Measurements from ENCODE around the gene ATXN7L3. TPM values are rescaled to one million over a fixed set of nuclear protein-coding genes. Genes with fewer than 3 reads are reported as not detected.

ATXN7L3 gene
- total and polyA plus RNA-seq, 2 donors (not counting 3 experiments of a cell fraction or from before 2014, with no cell fraction given), result 61.3 to 82.5 TPM

DNA sequence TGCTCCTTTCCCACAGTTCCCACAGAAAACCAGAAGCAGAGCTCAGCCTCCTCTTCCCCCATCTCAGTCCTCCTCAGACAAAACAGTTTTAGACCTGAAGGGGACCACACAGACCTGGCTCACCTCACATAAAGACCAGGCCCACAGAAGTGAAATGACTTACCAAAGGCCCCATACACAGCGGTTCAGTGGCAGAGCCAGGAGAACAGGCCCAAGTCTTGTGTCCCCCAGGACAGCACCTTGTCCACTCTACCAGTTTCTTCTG is 14.5 kb upstream of the ATXN7L3 start:
- Histone ChIP-seq H3K4me2 (ENCODE audit: insufficient read depth, low read length) (no peak overlapping the region), H3K27ac (ENCODE audit: insufficient read depth, low read depth, low read length) (no peak overlapping the region), H3K27me3 (ENCODE audit: control insufficient read depth in 2 of 2, insufficient read depth in 2 of 2, low read length in 2 of 2) (no peaks in the 10 kb centered on the region), H3K36me3 (ENCODE audit: control insufficient read depth in 2 of 2, extremely low read depth in 1 of 2, insufficient read depth in 2 of 2, low read length in 2 of 2) (peaks cover 27 to 44% of the 10 kb centered on the region in 2 experiments), H3K9me1 (replicated peaks; ENCODE audit: control insufficient read depth, extremely low read depth, insufficient read depth, low read length) (no peaks in the 10 kb centered on the region), H2AFZ (ENCODE audit: low read depth, low read length) (no peak overlapping the region), H3K4me1 (ENCODE audit: control insufficient read depth, extremely low read depth, insufficient read depth, low read length) (peaks cover 17% of the 10 kb centered on the region), H3K9ac (replicated peaks; ENCODE audit: extremely low read depth, insufficient read depth, low read length) (no peak overlapping the region), H3K79me2 (ENCODE audit: control insufficient read depth, insufficient read depth, low read length) (peaks cover 19% of the 10 kb centered on the region), H3K4me3 (replicated peaks in 1 of 3; ENCODE audit: insufficient read depth in 1 of 3, low read depth in 1 of 3, low read length in 3 of 3) (no peak overlapping the region), H4K20me1 (replicated peaks; ENCODE audit: control insufficient read depth, extremely low read depth, insufficient read depth, low read length) (no peaks in the 10 kb centered on the region), H3K9me3 (replicated peaks; ENCODE audit: control insufficient read depth, insufficient read depth, low read length) (no peaks in the 10 kb centered on the region)
- FAIRE-seq (no peak), DNase-seq (ENCODE audit: low read depth, low spot score) (no peak)
- TF ChIP-seq JUN (IDR thresholded peaks at IDR 0.05; ENCODE audit: borderline replicate concordance, insufficient read depth, insufficient read length, low read depth) (no peak), POLR2AphosphoS5 (IDR thresholded peaks at IDR 0.05; ENCODE audit: insufficient read depth, low read depth, low read length) (no peak), MYC (IDR thresholded peaks at IDR 0.05; ENCODE audit: low read depth, low read length) (no peak), FOS (IDR thresholded peaks at IDR 0.05; ENCODE audit: borderline replicate concordance, insufficient read depth, low read length) (no peak), EZH2 (IDR thresholded peaks at IDR 0.05; ENCODE audit: borderline replicate concordance, low read depth, low read length, severe bottlenecking) (no peak), GATA2 (IDR thresholded peaks at IDR 0.05; ENCODE audit: insufficient read depth, insufficient read length, low read depth, low read length) (no peak), POLR2A (IDR thresholded peaks at IDR 0.05; ENCODE audit: low read depth, low read length) (no peak)
- TF ChIP-seq, protein P1, sequence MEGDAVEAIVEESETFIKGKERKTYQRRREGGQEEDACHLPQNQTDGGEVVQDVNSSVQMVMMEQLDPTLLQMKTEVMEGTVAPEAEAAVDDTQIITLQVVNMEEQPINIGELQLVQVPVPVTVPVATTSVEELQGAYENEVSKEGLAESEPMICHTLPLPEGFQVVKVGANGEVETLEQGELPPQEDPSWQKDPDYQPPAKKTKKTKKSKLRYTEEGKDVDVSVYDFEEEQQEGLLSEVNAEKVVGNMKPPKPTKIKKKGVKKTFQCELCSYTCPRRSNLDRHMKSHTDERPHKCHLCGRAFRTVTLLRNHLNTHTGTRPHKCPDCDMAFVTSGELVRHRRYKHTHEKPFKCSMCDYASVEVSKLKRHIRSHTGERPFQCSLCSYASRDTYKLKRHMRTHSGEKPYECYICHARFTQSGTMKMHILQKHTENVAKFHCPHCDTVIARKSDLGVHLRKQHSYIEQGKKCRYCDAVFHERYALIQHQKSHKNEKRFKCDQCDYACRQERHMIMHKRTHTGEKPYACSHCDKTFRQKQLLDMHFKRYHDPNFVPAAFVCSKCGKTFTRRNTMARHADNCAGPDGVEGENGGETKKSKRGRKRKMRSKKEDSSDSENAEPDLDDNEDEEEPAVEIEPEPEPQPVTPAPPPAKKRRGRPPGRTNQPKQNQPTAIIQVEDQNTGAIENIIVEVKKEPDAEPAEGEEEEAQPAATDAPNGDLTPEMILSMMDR (IDR thresholded peaks at IDR 0.05; ENCODE audit: extremely low read depth in 1 of 2, insufficient read depth in 1 of 2, low read depth in 1 of 2, low read length in 2 of 2), result no peak
- TF ChIP-seq, protein P2, sequence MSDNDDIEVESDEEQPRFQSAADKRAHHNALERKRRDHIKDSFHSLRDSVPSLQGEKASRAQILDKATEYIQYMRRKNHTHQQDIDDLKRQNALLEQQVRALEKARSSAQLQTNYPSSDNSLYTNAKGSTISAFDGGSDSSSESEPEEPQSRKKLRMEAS (IDR thresholded peaks at IDR 0.05; ENCODE audit: insufficient read depth, insufficient read length), result no peak
- BruUV-seq (replicated peaks), result no TSS peak
- dilution Hi-C loops (cut with MboI; ENCODE audit: extremely low pct_ligation_motif_present, low sequenced_read_pairs) (no loop called here), intact Hi-C loops (cut with micrococcal nuclease) (no loop called here)
- POLR2A ChIA-PET, result no interaction called here
- CTCF ChIA-PET, result interaction anchor here (0.9 to 1.4 kb wide), 2 partner anchors 8 to 136 kb away, joined by 4 to 6 read pairs; no protein-coding TSS in a partner anchor

All from endothelial cell of umbilical vein (primary cell).